Panc1 (cell line): Measurements from ENCODE around the gene GNAO1. TPM values are rescaled to one million over a fixed set of nuclear protein-coding genes. Genes with fewer than 3 reads are reported as not detected.

Experiments used
- ATAC-seq: fragments of 200-7000 bp; cut with Tn5 transposase; 2 replicates; pipeline ENCODE4 v1.9.1; 2020; ENCODE audit warnings: mild to moderate bottlenecking, moderate library complexity
- BruUV-seq: library from RNA; stranded (reverse); fragments of 400-500 nt; replicated peaks from 2 replicates; lab custom pipeline; 2021; lab: Mats Ljungman, UMichigan
- CTCF ChIA-PET: fragments of 300-600 bp; sonication (Branson Sonifier 250); formaldehyde crosslinking; loops from one replicate; lab custom pipeline; 2022; ENCODE audit warnings: antibody characterized with exemption; lab: Charles Lee
- POLR2A ChIA-PET: fragments of 300-600 bp; sonication (Branson Sonifier 250); formaldehyde crosslinking; loops from one replicate; lab custom pipeline; 2022; ENCODE audit warnings: antibody characterized with exemption; lab: Charles Lee
- DNase-seq: peaks from one replicate; pipeline ENCODE4 v3.0.0-alpha.2; 2010; ENCODE audit warnings: low read depth, low spot score
- H3K27ac ChIP-seq: 2 replicates; pipeline ENCODE4 v1.5.1; 2011; ENCODE audit warnings: mild to moderate bottlenecking, low read length, inconsistent platforms
- H3K27me3 ChIP-seq: fragments of 200-500 bp; sonication (Bioruptor generic); 2 replicates; pipeline ENCODE4 v1.6.0; 2014; ENCODE audit warnings: low read length, inconsistent platforms; ENCODE audit not compliant: control insufficient read depth, insufficient read depth
- H3K36me3 ChIP-seq: fragments of 200-500 bp; sonication (Bioruptor generic); 2 replicates; pipeline ENCODE4 v1.5.1; 2014; ENCODE audit warnings: inconsistent platforms, mild to moderate bottlenecking, low read length, moderate library complexity; ENCODE audit not compliant: control insufficient read depth, insufficient read depth
- H3K4me1 ChIP-seq: 2 replicates; pipeline ENCODE4 v1.5.1; 2011; ENCODE audit warnings: inconsistent platforms, mild to moderate bottlenecking, low read length, moderate library complexity; ENCODE audit not compliant: control insufficient read depth, insufficient read depth
- H3K4me3 ChIP-seq, 2 experiments: 2 replicates each; pipeline ENCODE4 v1.5.1; 2011 to 2012; ENCODE audit warnings: low read depth in 2 of 2, low read length in 2 of 2, mild to moderate bottlenecking in 2 of 2, inconsistent platforms in 1 of 2, moderate library complexity in 1 of 2
- H3K9me3 ChIP-seq: fragments of 200-500 bp; sonication (Bioruptor generic); 2 replicates; pipeline ENCODE4 v1.5.1; 2014; ENCODE audit warnings: low read depth, mild to moderate bottlenecking, inconsistent platforms, low read length, moderate library complexity; ENCODE audit not compliant: control insufficient read depth, insufficient read depth
- CTCF ChIP-seq: fragments of 450-650 bp; IDR thresholded peaks from 2 replicates; pipeline ENCODE4 v1.5.1; 2017; ENCODE audit warnings: mild to moderate bottlenecking
- POLR2AphosphoS5 ChIP-seq: IDR thresholded peaks from 2 replicates; pipeline ENCODE4 v1.6.1; 2012; ENCODE audit warnings: mild to moderate bottlenecking, low read depth, low read length, moderate library complexity
- REST ChIP-seq, 2 experiments: IDR thresholded peaks; 2 replicates each; pipeline ENCODE4 v1.6.1; 2011 to 2012; ENCODE audit warnings: low read depth in 2 of 2, control low read depth in 1 of 2, low read length in 1 of 2, mild to moderate bottlenecking in 1 of 2, moderate library complexity in 1 of 2; ENCODE audit not compliant: insufficient read depth in 1 of 2
- SIN3A ChIP-seq: IDR thresholded peaks from 2 replicates; pipeline ENCODE4 v1.6.1; 2012; ENCODE audit warnings: low read depth, mild to moderate bottlenecking, low read length, moderate library complexity, borderline replicate concordance; ENCODE audit not compliant: insufficient read depth
- TCF7L2 ChIP-seq: IDR thresholded peaks from 2 replicates; pipeline ENCODE4 v1.6.1; 2011; ENCODE audit warnings: mild to moderate bottlenecking, low read depth, low read length, inconsistent platforms
- in situ Hi-C: cut with HindIII; loops from 2 replicates; pipeline ENCODE4 v1.10.0; 2016; ENCODE audit warnings: low sequenced_read_pairs, low pct_unique_long_range_greater_than_20kb
- intact Hi-C: fragments of 100-400 bp; cut with micrococcal nuclease; formaldehyde crosslinking; loops from one replicate; pipeline ENCODE4 v1.10.0; 2022; ENCODE audit not compliant: unreplicated experiment
- total RNA-seq: library from RNA; stranded (reverse); gene quantifications from one replicate; pipeline ENCODE4 v1.2.1, GENCODE V29; 2021; ENCODE audit not compliant: unreplicated experiment

GNAO1 gene
- total RNA-seq, 1 experiment from 2014 or later: 33.4 TPM

DNA sequence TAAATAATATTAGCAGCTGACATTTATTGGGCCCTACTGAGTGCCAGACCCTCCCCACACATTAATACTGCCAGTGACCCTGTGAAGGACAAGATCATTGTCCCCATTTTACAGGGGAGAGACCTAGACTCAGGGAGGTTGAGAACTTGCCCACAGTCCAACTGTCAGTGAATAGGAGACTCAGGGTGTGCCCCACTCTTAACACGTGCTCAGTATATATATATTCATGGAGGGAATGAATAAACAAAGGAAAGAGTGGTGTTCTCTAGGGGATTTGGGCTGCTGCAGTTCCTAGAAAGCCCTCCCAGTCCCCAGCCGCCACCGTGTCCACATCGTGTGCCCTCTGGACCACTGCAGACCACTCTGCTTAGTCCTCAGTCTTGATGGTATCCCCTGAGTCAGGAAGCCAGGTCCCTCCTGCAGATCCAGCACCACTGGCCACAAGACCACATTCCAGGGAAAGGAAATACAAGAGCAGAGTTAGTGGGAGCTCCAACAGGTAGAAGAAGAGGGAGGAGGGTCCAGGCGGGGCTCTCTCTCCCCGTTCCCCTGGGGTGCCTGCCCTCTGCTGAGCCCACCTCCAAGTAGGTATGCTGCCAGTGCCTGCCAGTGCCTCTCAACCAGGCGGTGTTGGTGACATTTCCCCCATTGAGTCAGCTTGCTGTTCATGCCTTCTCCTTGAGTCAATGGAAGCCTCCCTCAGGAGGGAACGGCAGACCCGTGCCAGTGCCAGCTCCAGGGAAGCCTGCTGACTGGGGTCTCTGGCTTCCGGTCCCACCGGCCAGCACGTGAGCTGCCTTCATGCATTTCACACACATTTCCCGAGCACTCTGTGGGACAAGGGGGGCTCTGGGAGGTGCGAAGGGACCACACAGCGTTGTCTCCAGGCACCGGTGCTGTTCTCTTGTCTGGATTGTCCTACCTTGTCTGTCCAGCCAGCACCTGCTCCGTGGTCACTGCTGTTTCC lies 75.6 kb downstream of the GNAO1 start:
- Histone ChIP-seq H3K4me3 (no peak overlapping the region), H3K27ac (no peak overlapping the region), H3K9me3 (no peaks in the 10 kb centered on the region), H3K36me3 (no peaks in the 10 kb centered on the region), H3K27me3 (no peaks in the 10 kb centered on the region), H3K4me1 (no peaks in the 10 kb centered on the region)
- intact Hi-C loops (no loop called here), in situ Hi-C loops (no loop called here)
- ChIA-PET CTCF (no interaction called here), POLR2A (no interaction called here)
- no peak for DNase-seq
- no peak for ATAC-seq
- BruUV-seq: no TSS peak
- no peak for TF ChIP-seq REST (IDR thresholded peaks at IDR 0.05; ENCODE audit: insufficient read depth in 1 of 2, low read depth in 2 of 2, low read length in 1 of 2)
- no peak for TF ChIP-seq SIN3A

GRCh38 chr16:56267888-56268287 lies 76.6 kb downstream of the GNAO1 start:
- TF ChIP-seq REST (IDR thresholded peaks at IDR 0.05; ENCODE audit: insufficient read depth in 1 of 2, low read depth in 2 of 2, low read length in 1 of 2): no peak
- no peak for TF ChIP-seq TCF7L2
- no peak for TF ChIP-seq CTCF
- TF ChIP-seq SIN3A: no peak
- no peak for TF ChIP-seq POLR2AphosphoS5
- in situ Hi-C loops (no loop called here), intact Hi-C loops (no loop called here)
- Histone ChIP-seq H3K4me1 (no peaks in the 10 kb centered on the region), H3K36me3 (no peaks in the 10 kb centered on the region), H3K27ac (no peak overlapping the region), H3K27me3 (no peaks in the 10 kb centered on the region), H3K9me3 (no peaks in the 10 kb centered on the region), H3K4me3 (no peak overlapping the region)
- DNase-seq (no peak), ATAC-seq (no peak)
- POLR2A ChIA-PET: no interaction called here
- BruUV-seq: no TSS peak
- CTCF ChIA-PET: no interaction called here
